ENCODE data around the gene RNF6. TPM values are rescaled to one million over a fixed set of nuclear protein-coding genes. Genes with fewer than 3 reads are reported as not detected.

RNF6 gene
- total RNA-seq, 1 donor from 2014 or later: 25.5 TPM

- H3K4me3 Mint-ChIP-seq: no peak overlapping the region
- no peaks in the 10 kb centered on the region for H3K36me3 Mint-ChIP-seq (ENCODE audit: low read depth)
- H3K9me3 Mint-ChIP-seq: no peaks in the 10 kb centered on the region
- DNase-seq (ENCODE audit: low read depth, low spot score): no peak
- H3K27me3 Mint-ChIP-seq (ENCODE audit: low read depth): no peaks in the 10 kb centered on the region
- H3K27ac Mint-ChIP-seq (ENCODE audit: unreplicated experiment): no peak overlapping the region
- no peaks in the 10 kb centered on the region for H3K4me1 Mint-ChIP-seq
- no peak for TF ChIP-seq CTCF (conservative IDR thresholded peaks at IDR 0.05)
Measured at GRCh38 chr13:26168237-26168814, 53.8 kb downstream of the RNF6 start.

GRCh38 chr13:26163812-26164211 lies 58.3 kb downstream of the RNF6 start:
- Mint-ChIP-seq H3K4me3 (no peak overlapping the region), H3K27me3 (ENCODE audit: low read depth) (no peaks in the 10 kb centered on the region), H3K9me3 (no peaks in the 10 kb centered on the region), H3K36me3 (ENCODE audit: low read depth) (no peaks in the 10 kb centered on the region), H3K4me1 (no peaks in the 10 kb centered on the region), H3K27ac (ENCODE audit: unreplicated experiment) (no peak overlapping the region)
- DNase-seq (ENCODE audit: low read depth, low spot score): no peak
- TF ChIP-seq CTCF (conservative IDR thresholded peaks at IDR 0.05): no peak

Other genes with a start within 250 kb of the RNF6 start
- 1.3 and 1.7 TPM in 2 replicates for gene SHISA2, start 170.3 kb downstream of the RNF6 start, total RNA-seq
- gene CDK8, start 31.8 kb upstream of the RNF6 start, total RNA-seq: 30.0 and 33.3 TPM in 2 replicates